COLO829 (cell line): Measurements from ENCODE around the gene LGI1.

Experiments used
- DNase-seq: peaks from one replicate; pipeline ENCODE4 v3.0.0; 2012; ENCODE audit warnings: low spot score

The LGI1 gene

GRCh38 chr10:93755443-93756116 is 2.2 kb upstream of the LGI1 start:
- no peak for DNase-seq

- DNase-seq = no peak
Observed at GRCh38 chr10:93756118-93756517, 1.6 kb upstream of the LGI1 start.

- DNase-seq = no peak
Observed at GRCh38 chr10:93757136-93757535, 600 bp upstream of the LGI1 start.

GRCh38 chr10:93758508-93758885 is 761 bp downstream of the LGI1 start:
- no peak for DNase-seq

GRCh38 chr10:93758891-93759410 is 1.2 kb downstream of the LGI1 start:
- DNase-seq = no peak

GRCh38 chr10:93760490-93760889 is 2.8 kb downstream of the LGI1 start:
- no peak for DNase-seq

GRCh38 chr10:93762979-93763391 is 5.2 kb downstream of the LGI1 start:
- no peak for DNase-seq

GRCh38 chr10:93766918-93767317 is 9.2 kb downstream of the LGI1 start:
- no peak for DNase-seq

GRCh38 chr10:93767724-93768399 is 10.1 kb downstream of the LGI1 start:
- DNase-seq = no peak

- no peak for DNase-seq
Observed at GRCh38 chr10:93768892-93769291, 11.2 kb downstream of the LGI1 start.

GRCh38 chr10:93771354-93771753 is 13.6 kb downstream of the LGI1 start:
- DNase-seq = no peak

GRCh38 chr10:93773120-93773519 is 15.4 kb downstream of the LGI1 start:
- no peak for DNase-seq

- DNase-seq = no peak
Observed at GRCh38 chr10:93773705-93774104, 16.0 kb downstream of the LGI1 start.

- no peak for DNase-seq
Observed at GRCh38 chr10:93775356-93775755, 17.6 kb downstream of the LGI1 start.

GRCh38 chr10:93777092-93777491 is 19.4 kb downstream of the LGI1 start:
- DNase-seq = no peak

- no peak for DNase-seq
Observed at GRCh38 chr10:93784059-93784458, 26.3 kb downstream of the LGI1 start.

- no peak for DNase-seq
Observed at GRCh38 chr10:93788413-93789208, 30.9 kb downstream of the LGI1 start.

GRCh38 chr10:93790439-93790838 is 32.7 kb downstream of the LGI1 start:
- peak; percentile 26 for DNase-seq

- DNase-seq = no peak
Observed at GRCh38 chr10:93796167-93796566, 38.4 kb downstream of the LGI1 start.

- DNase-seq = no peak
Observed at GRCh38 chr10:93797825-93798224, 40.1 kb downstream of the LGI1 start.

GRCh38 chr10:93799155-93799708 is 41.5 kb downstream of the LGI1 start:
- DNase-seq = no peak

GRCh38 chr10:93804200-93804599 is 46.5 kb downstream of the LGI1 start:
- DNase-seq = no peak

GRCh38 chr10:93806903-93807302 is 49.2 kb downstream of the LGI1 start:
- no peak for DNase-seq
